GM12892 (cell line): Measurements from ENCODE around the gene HAUS8.

Experiments
- POLR2A ChIP-seq: IDR thresholded peaks from 2 replicates; pipeline ENCODE4 v1.6.1; 2011; ENCODE audit warnings: low read depth, low read length, control low read depth
- POLR2AphosphoS5 ChIP-seq: IDR thresholded peaks from 2 replicates; pipeline ENCODE4 v1.6.1; 2011; ENCODE audit warnings: low read depth, low read length, control low read depth
- TAF1 ChIP-seq: IDR thresholded peaks from 2 replicates; pipeline ENCODE4 v1.6.1; 2011; ENCODE audit warnings: low read depth, mild to moderate bottlenecking, control low read depth, low read length, borderline replicate concordance

GRCh38 chr19:17020385-17020784, 54.9 kb downstream of the HAUS8 start:
- TF ChIP-seq POLR2A (no peak), POLR2AphosphoS5 (no peak), TAF1 (no peak)
